ENCODE measurements around the gene RSPRY1. TPM values are rescaled to one million over a fixed set of nuclear protein-coding genes. Genes with fewer than 3 reads are reported as not detected.

RSPRY1 gene
- polyA plus RNA-seq, 2 of the 4 experiments (the other 2 are of a cell fraction), result 32.2 to 50.0 TPM

GRCh38 chr16:57283214-57283958 is 97.3 kb downstream of the RSPRY1 start:
- Histone ChIP-seq H3K4me1 (peaks cover 13% of the 10 kb centered on the region), H3K27ac (no peak overlapping the region; a peak in 1 of 6 replicates), H3K9me3 (no peaks in the 10 kb centered on the region), H3K4me2 (peak overlapping the region; percentile 92; the same call in 1 of the 3 replicates), H3K4me3 (no peak overlapping the region)
- ATAC-seq (peak in 1 of 2 experiments; percentile 3; a peak in 2 of 6 replicates), DNase-seq (ENCODE audit: low read depth in 1 of 2, low spot score in 1 of 2) (no peak), FAIRE-seq (no peak)
- TF ChIP-seq CHD4 (IDR thresholded peaks at IDR 0.05; ENCODE audit: borderline replicate concordance) (no peak), RARB (CRISPR knock-in tag; IDR thresholded peaks at IDR 0.05) (no peak), NPAS2 (CRISPR knock-in tag; IDR thresholded peaks at IDR 0.05; ENCODE audit: borderline replicate concordance) (no peak), RFX5 (IDR thresholded peaks at IDR 0.05) (no peak), HDAC2 (IDR thresholded peaks at IDR 0.05) (no peak)
- ChIA-PET POLR2A (interaction anchor here (2.0 kb wide), 1 partner anchor 38 kb away, joined by 8 read pairs; the partner anchor contains the start of gene ARL2BP), CTCF (interaction anchor here (0.6 to 1.5 kb wide), 2 partner anchors 17 to 617 kb away, joined by 3 to 5 read pairs; no protein-coding TSS in a partner anchor)
- 90% methylated on average over 23 of the region's 24 CpGs for WGBS (ENCODE audit: missing lambda C conversion rate)

GRCh38 chr16:57283959-57284208 is 97.8 kb downstream of the RSPRY1 start:
- Histone ChIP-seq H3K4me2 (peak overlapping the region; percentile 92), H3K4me1 (peaks cover 13% of the 10 kb centered on the region), H3K27ac (peak overlapping the region in 1 of 2 experiments; percentile 91; a peak in 4 of 6 replicates), H3K4me3 (peak overlapping the region; percentile 58; the same call in 1 of the 3 replicates), H3K9me3 (no peaks in the 10 kb centered on the region)
- FAIRE-seq (no peak), DNase-seq (ENCODE audit: low read depth in 1 of 2, low spot score in 1 of 2) (no peak), ATAC-seq (peak in 1 of 2 experiments; percentile 14; a peak in 1 of 6 replicates)
- ChIA-PET CTCF (interaction anchor here (1.5 kb wide), 1 partner anchor 16 kb away, joined by 5 read pairs; no protein-coding TSS in a partner anchor), POLR2A (interaction anchor here (2.0 kb wide), 1 partner anchor 39 kb away, joined by 8 read pairs; the partner anchor contains the start of gene ARL2BP)
- no peak for TF ChIP-seq BHLHE40 (IDR thresholded peaks at IDR 0.05; ENCODE audit: low read depth, low read length)
- no peak for TF ChIP-seq TFCP2L1 (CRISPR knock-in tag; IDR thresholded peaks at IDR 0.05)
- no peak for TF ChIP-seq MAFK (IDR thresholded peaks at IDR 0.05; ENCODE audit: partially characterized antibody)
- no peak for TF ChIP-seq ATOH8 (CRISPR knock-in tag; IDR thresholded peaks at IDR 0.05; ENCODE audit: low read depth)
- TF ChIP-seq ZFP36 (IDR thresholded peaks at IDR 0.05; ENCODE audit: borderline replicate concordance, partially characterized antibody), result no peak
- TF ChIP-seq CBX2 (IDR thresholded peaks at IDR 0.05; ENCODE audit: borderline replicate concordance, low read depth), result no peak
- TF ChIP-seq BCL3 (IDR thresholded peaks at IDR 0.05), result no peak
- 92% methylated on average over 14 of the region's 14 CpGs for WGBS (ENCODE audit: missing lambda C conversion rate)

- 68% methylated on average over 22 of the region's 95 CpGs for WGBS (ENCODE audit: missing lambda C conversion rate)
- DNase-seq (ENCODE audit: low read depth in 1 of 2, low spot score in 1 of 2) (peak; percentile 53 to 69), ATAC-seq (peak; percentile 75 to 82), FAIRE-seq (no peak)
- Histone ChIP-seq H3K4me2 (peak within 1 kb of the TSS; percentile 92), H3K27ac (peak within 1 kb of the TSS; percentile 80 to 91), H3K9me3 (no peaks in the 10 kb centered on the region), H3K4me3 (peak within 1 kb of the TSS; percentile 58), H3K4me1 (peaks cover 13% of the 10 kb centered on the region)
- ChIA-PET POLR2A (interaction anchor here (0.7 to 2.0 kb wide), 3 partner anchors 16 to 192 kb away, joined by 3 to 8 read pairs (median 4); partner anchors contain the start of genes ARL2BP and CPNE2), CTCF (interaction anchor here (1.0 to 1.5 kb wide), 3 partner anchors 15 to 191 kb away, joined by 3 to 5 read pairs (median 3); no protein-coding TSS in a partner anchor)
- TF ChIP-seq HEYL (CRISPR knock-in tag; IDR thresholded peaks at IDR 0.05) (no peak), HOXB13 (CRISPR knock-in tag; IDR thresholded peaks at IDR 0.05; ENCODE audit: low read depth) (peak; percentile 82), POLR2A (IDR thresholded peaks at IDR 0.05; ENCODE audit: low read length) (no peak), NR3C1 (IDR thresholded peaks at IDR 0.05) (no peak), CTCF (IDR thresholded peaks at IDR 0.05) (no peak), MYC (IDR thresholded peaks at IDR 0.05; ENCODE audit: borderline replicate concordance, low read length) (no peak), EHF (CRISPR knock-in tag; IDR thresholded peaks at IDR 0.05) (0 out of 2 replicates have a peak, but pooled peaks have one; percentile 63), SREBF2 (IDR thresholded peaks at IDR 0.05) (no peak), FOSL2 (IDR thresholded peaks at IDR 0.05) (no peak), FOSL2 (CRISPR knock-in tag; IDR thresholded peaks at IDR 0.05) (no peak), USF2 (IDR thresholded peaks at IDR 0.05) (no peak), ZC3H11A (IDR thresholded peaks at IDR 0.05) (no peak), HDAC2 (IDR thresholded peaks at IDR 0.05) (no peak), PHF8 (IDR thresholded peaks at IDR 0.05; ENCODE audit: borderline replicate concordance, low read depth) (no peak; the same call in 1 of the 2 replicates), ATOH8 (CRISPR knock-in tag; IDR thresholded peaks at IDR 0.05; ENCODE audit: low read depth) (peak; percentile 58; the same call in 1 of the 2 replicates), SMC3 (IDR thresholded peaks at IDR 0.05) (no peak; the same call in 2 of the 3 replicates), MAFK (IDR thresholded peaks at IDR 0.05; ENCODE audit: partially characterized antibody) (no peak), TP53 (CRISPR knock-in tag; IDR thresholded peaks at IDR 0.05) (no peak)
Measured at GRCh38 chr16:57284209-57284951, 98.3 kb downstream of the RSPRY1 start, which contains the start of gene PLLP. Gene PLLP, minus strand, starts transcription at chr16:57284672. Its CDS starts 132 bp downstream, at chr16:57284540.
